SK-N-SH (cell line): Measurements from ENCODE around the gene AKAP9.

Experiments used
- CHD2 ChIP-seq: fragments of 150-350 bp; IDR thresholded peaks from 2 replicates; pipeline ENCODE4 v1.6.1; 2018; ENCODE audit warnings: low read length; ENCODE audit not compliant: partially characterized antibody
- CTCF ChIP-seq: fragments of 200-600 bp; sonication (generic); IDR thresholded peaks from 2 replicates; pipeline ENCODE4 v1.6.1; 2017; ENCODE audit warnings: antibody characterized with exemption, mild to moderate bottlenecking, moderate library complexity
- MXI1 ChIP-seq: IDR thresholded peaks from 2 replicates; pipeline ENCODE4 v1.6.1; 2012; ENCODE audit warnings: mild to moderate bottlenecking, low read depth, low read length, improper control_type of control experiment
- SIN3A ChIP-seq: IDR thresholded peaks from 2 replicates; pipeline ENCODE4 v1.6.1; 2012; ENCODE audit warnings: low read depth, mild to moderate bottlenecking, low read length, moderate library complexity, borderline replicate concordance
- TAF1 ChIP-seq: IDR thresholded peaks from 2 replicates; pipeline ENCODE4 v1.6.1; 2012; ENCODE audit warnings: low read depth, mild to moderate bottlenecking, low read length, moderate library complexity, borderline replicate concordance
- USF2 ChIP-seq: fragments of 150-350 bp; IDR thresholded peaks from 2 replicates; pipeline ENCODE4 v1.6.1; 2017; ENCODE audit warnings: antibody characterized with exemption, low read length, low read depth, borderline replicate concordance

- peak; percentile 89; the same call in 1 of the 2 replicates for TF ChIP-seq SIN3A
- TF ChIP-seq CTCF = no peak
- no peak for TF ChIP-seq USF2
- TF ChIP-seq TAF1 = peak; percentile 93
- peak; percentile 94 for TF ChIP-seq MXI1
- TF ChIP-seq CHD2 = peak; percentile 33
These were observed at the start of gene AKAP9 for GRCh38 chr7:91940572-91941341.
